HepG2 (cell line): ENCODE results near the gene FBXO2. TPM values are rescaled to one million over a fixed set of nuclear protein-coding genes. Genes with fewer than 3 reads are reported as not detected.

Experiments
- EHMT2 ChIP-seq: fragments of 200-600 bp; sonication (generic); IDR thresholded peaks from 2 replicates; pipeline ENCODE4 v1.7.0; 2017; ENCODE audit warnings: antibody characterized with exemption, low read depth, low read length, borderline replicate concordance
- ELF3 ChIP-seq: IDR thresholded peaks from 2 replicates; pipeline ENCODE4 v1.6.1; 2016; ENCODE audit warnings: missing genetic modification reagents, missing compliant biosample characterization
- FIP1L1 ChIP-seq: fragments of 200-400 bp; formaldehyde crosslinking; IDR thresholded peaks from 2 replicates; pipeline ENCODE4 v1.6.1; 2018; ENCODE audit warnings: low read depth, mild to moderate bottlenecking, low read length, moderate library complexity, borderline replicate concordance; ENCODE audit not compliant: insufficient read depth
- HIC2 ChIP-seq: sonication (generic); formaldehyde crosslinking; IDR thresholded peaks from 2 replicates; pipeline ENCODE4 v1.9.0; 2022; ENCODE audit warnings: low read depth, missing genetic modification reagents
- KLF15 ChIP-seq: sonication (generic); formaldehyde crosslinking; IDR thresholded peaks from 2 replicates; pipeline ENCODE4 v1.8.1; 2023; ENCODE audit warnings: borderline replicate concordance, mild to moderate bottlenecking, inconsistent platforms, missing genetic modification reagents, mixed read lengths
- REXO4 ChIP-seq: sonication (generic); formaldehyde crosslinking; IDR thresholded peaks from 2 replicates; pipeline ENCODE4 v1.8.0; 2022; ENCODE audit warnings: missing genetic modification reagents, mild to moderate bottlenecking, borderline replicate concordance
- RXRB ChIP-seq: IDR thresholded peaks from 2 replicates; pipeline ENCODE4 v1.6.1; 2016; ENCODE audit warnings: borderline replicate concordance, missing genetic modification reagents, missing compliant biosample characterization
- ZBTB21 ChIP-seq: sonication (generic); formaldehyde crosslinking; IDR thresholded peaks from 2 replicates; pipeline ENCODE4 v1.4.0; 2020; ENCODE audit warnings: missing genetic modification reagents
- ZBTB37 ChIP-seq: sonication (generic); formaldehyde crosslinking; IDR thresholded peaks from 2 replicates; pipeline ENCODE4 v1.4.0; 2020; ENCODE audit warnings: mild to moderate bottlenecking, missing genetic modification reagents
- ZNF121 ChIP-seq: sonication (generic); formaldehyde crosslinking; IDR thresholded peaks from 2 replicates; pipeline ENCODE4 v1.5.0; 2020; ENCODE audit warnings: mild to moderate bottlenecking, missing genetic modification reagents
- ZNF143 ChIP-seq: sonication (generic); formaldehyde crosslinking; IDR thresholded peaks from 2 replicates; pipeline ENCODE4 v1.4.0; 2020; ENCODE audit warnings: missing genetic modification reagents
- ZNF367 ChIP-seq: sonication (generic); formaldehyde crosslinking; IDR thresholded peaks from 2 replicates; pipeline ENCODE4 v1.4.0; 2020; ENCODE audit warnings: missing genetic modification reagents, borderline replicate concordance
- ZNF460 ChIP-seq: sonication (generic); formaldehyde crosslinking; IDR thresholded peaks from 2 replicates; pipeline ENCODE4 v1.5.1; 2020; ENCODE audit warnings: missing genetic modification reagents, mild to moderate bottlenecking, borderline replicate concordance
- ZNF558 ChIP-seq: sonication (generic); formaldehyde crosslinking; IDR thresholded peaks from 2 replicates; pipeline ENCODE4 v1.9.0; 2022; ENCODE audit warnings: mild to moderate bottlenecking, missing genetic modification reagents, borderline replicate concordance
- ZNF564 ChIP-seq: sonication (generic); formaldehyde crosslinking; IDR thresholded peaks from 2 replicates; pipeline ENCODE4 v1.8.1; 2023; ENCODE audit warnings: mild to moderate bottlenecking, missing genetic modification reagents
- ZNF737 ChIP-seq: sonication (generic); formaldehyde crosslinking; IDR thresholded peaks from 2 replicates; pipeline ENCODE4 v1.5.0; 2020; ENCODE audit warnings: missing genetic modification reagents, mild to moderate bottlenecking, borderline replicate concordance
- ZNF878 ChIP-seq: sonication (generic); formaldehyde crosslinking; IDR thresholded peaks from 2 replicates; pipeline ENCODE4 v1.8.1; 2023; ENCODE audit warnings: mild to moderate bottlenecking, missing genetic modification reagents, moderate library complexity
- ZNF883 ChIP-seq: sonication (generic); formaldehyde crosslinking; IDR thresholded peaks from 2 replicates; pipeline ENCODE4 v1.5.1; 2020; ENCODE audit warnings: mild to moderate bottlenecking, missing genetic modification reagents; ENCODE audit errors: not compliant biosample characterization
- ZSCAN22 ChIP-seq: sonication (generic); formaldehyde crosslinking; IDR thresholded peaks from 2 replicates; pipeline ENCODE4 v1.4.0; 2020; ENCODE audit warnings: mild to moderate bottlenecking, missing genetic modification reagents
- polyA plus RNA-seq, 8 experiments: library from polyadenylated mRNA; depleted of rRNA in 3 of 8; stranded (reverse) in 7 of 8; unstranded in 1 of 8; fragments of >200 nt; fragmentation: Illumina TruSeq in 4 of 8; extraction: Trizol in 4 of 8; gene quantifications; 2 replicates each; pipeline versions ENCODE4 v1.2.1 to v1.2.3, GENCODE V29; 2011 to 2016; ENCODE audit warnings: low read depth in 4 of 8, missing spikeins in 1 of 8, mixed read lengths in 1 of 8; ENCODE audit not compliant: insufficient read depth in 1 of 8
- total RNA-seq, 5 experiments: library from RNA; depleted of rRNA; stranded (reverse); fragments of >200 nt; fragmentation: Illumina TruSeq; extraction: Trizol; gene quantifications; 2 replicates each; pipeline ENCODE4 v1.2.3, GENCODE V29; 2016; ENCODE audit warnings: low read depth in 1 of 5
- TF ChIP-seq, protein P1 (sequence below): sonication (generic); formaldehyde crosslinking; IDR thresholded peaks from 2 replicates; pipeline ENCODE4 v1.9.0; 2021; ENCODE audit warnings: missing genetic modification reagents, borderline replicate concordance
- TF ChIP-seq, protein P2 (sequence below): sonication (generic); formaldehyde crosslinking; conservative IDR thresholded peaks from 2 replicates; pipeline ENCODE4 v1.8.0; 2022; ENCODE audit warnings: missing genetic modification reagents

FBXO2 gene
- total and polyA plus RNA-seq, 2 of the 13 experiments (the other 11 are each of a cell fraction or from before 2014, with no cell fraction given): 79.3 to 112 TPM

- TF ChIP-seq ZNF737: no peak
- TF ChIP-seq RXRB (CRISPR knock-in tag): no peak
- no peak for TF ChIP-seq ZNF460
- TF ChIP-seq ZNF143 (CRISPR knock-in tag): no peak
- TF ChIP-seq FIP1L1: no peak
- TF ChIP-seq, protein P1, sequence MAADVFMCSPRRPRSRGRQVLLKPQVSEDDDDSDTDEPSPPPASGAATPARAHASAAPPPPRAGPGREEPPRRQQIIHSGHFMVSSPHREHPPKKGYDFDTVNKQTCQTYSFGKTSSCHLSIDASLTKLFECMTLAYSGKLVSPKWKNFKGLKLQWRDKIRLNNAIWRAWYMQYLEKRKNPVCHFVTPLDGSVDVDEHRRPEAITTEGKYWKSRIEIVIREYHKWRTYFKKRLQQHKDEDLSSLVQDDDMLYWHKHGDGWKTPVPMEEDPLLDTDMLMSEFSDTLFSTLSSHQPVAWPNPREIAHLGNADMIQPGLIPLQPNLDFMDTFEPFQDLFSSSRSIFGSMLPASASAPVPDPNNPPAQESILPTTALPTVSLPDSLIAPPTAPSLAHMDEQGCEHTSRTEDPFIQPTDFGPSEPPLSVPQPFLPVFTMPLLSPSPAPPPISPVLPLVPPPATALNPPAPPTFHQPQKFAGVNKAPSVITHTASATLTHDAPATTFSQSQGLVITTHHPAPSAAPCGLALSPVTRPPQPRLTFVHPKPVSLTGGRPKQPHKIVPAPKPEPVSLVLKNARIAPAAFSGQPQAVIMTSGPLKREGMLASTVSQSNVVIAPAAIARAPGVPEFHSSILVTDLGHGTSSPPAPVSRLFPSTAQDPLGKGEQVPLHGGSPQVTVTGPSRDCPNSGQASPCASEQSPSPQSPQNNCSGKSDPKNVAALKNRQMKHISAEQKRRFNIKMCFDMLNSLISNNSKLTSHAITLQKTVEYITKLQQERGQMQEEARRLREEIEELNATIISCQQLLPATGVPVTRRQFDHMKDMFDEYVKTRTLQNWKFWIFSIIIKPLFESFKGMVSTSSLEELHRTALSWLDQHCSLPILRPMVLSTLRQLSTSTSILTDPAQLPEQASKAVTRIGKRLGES (CRISPR knock-in tag): no peak
- no peak for TF ChIP-seq EHMT2
- TF ChIP-seq ZNF564 (CRISPR knock-in tag): 0 out of 2 replicates have a peak, but pooled peaks have one; percentile 26
- TF ChIP-seq ZNF878 (CRISPR knock-in tag): no peak
- TF ChIP-seq KLF15 (CRISPR knock-in tag): no peak
- no peak for TF ChIP-seq ZNF367 (CRISPR knock-in tag)
- TF ChIP-seq ZNF558 (CRISPR knock-in tag): peak; percentile 64; the same call in 1 of the 2 replicates
- peak; percentile 62; the same call in 1 of the 2 replicates for TF ChIP-seq ZNF121 (CRISPR knock-in tag)
- TF ChIP-seq, protein P2, sequence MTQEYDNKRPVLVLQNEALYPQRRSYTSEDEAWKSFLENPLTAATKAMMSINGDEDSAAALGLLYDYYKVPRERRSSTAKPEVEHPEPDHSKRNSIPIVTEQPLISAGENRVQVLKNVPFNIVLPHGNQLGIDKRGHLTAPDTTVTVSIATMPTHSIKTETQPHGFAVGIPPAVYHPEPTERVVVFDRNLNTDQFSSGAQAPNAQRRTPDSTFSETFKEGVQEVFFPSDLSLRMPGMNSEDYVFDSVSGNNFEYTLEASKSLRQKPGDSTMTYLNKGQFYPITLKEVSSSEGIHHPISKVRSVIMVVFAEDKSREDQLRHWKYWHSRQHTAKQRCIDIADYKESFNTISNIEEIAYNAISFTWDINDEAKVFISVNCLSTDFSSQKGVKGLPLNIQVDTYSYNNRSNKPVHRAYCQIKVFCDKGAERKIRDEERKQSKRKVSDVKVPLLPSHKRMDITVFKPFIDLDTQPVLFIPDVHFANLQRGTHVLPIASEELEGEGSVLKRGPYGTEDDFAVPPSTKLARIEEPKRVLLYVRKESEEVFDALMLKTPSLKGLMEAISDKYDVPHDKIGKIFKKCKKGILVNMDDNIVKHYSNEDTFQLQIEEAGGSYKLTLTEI (CRISPR knock-in tag): no peak
- TF ChIP-seq REXO4: no peak
- TF ChIP-seq HIC2: 0 out of 2 replicates have a peak, but pooled peaks have one; percentile 10
- no peak for TF ChIP-seq ZSCAN22
- TF ChIP-seq ZBTB37 (CRISPR knock-in tag): no peak
- no peak for TF ChIP-seq ZBTB21 (CRISPR knock-in tag)
- TF ChIP-seq ELF3 (CRISPR knock-in tag): peak; percentile 32; the same call in 1 of the 2 replicates
- TF ChIP-seq ZNF883 (CRISPR knock-in tag): no peak
Observed at GRCh38 chr1:11681071-11681771, 27.0 kb upstream of the FBXO2 start, which contains the start of gene MAD2L2 (continued).
